ENCODE data around the gene ID4. TPM values are rescaled to one million over a fixed set of nuclear protein-coding genes. Genes with fewer than 3 reads are reported as not detected.
"Not testable (repeated sequence)": the region's sequence is repeated elsewhere in the genome, so short reads cannot be mapped to it uniquely, and the experiment has no call there.

The ID4 gene
- total RNA-seq, 1 donor from 2014 or later: not detected

DNA sequence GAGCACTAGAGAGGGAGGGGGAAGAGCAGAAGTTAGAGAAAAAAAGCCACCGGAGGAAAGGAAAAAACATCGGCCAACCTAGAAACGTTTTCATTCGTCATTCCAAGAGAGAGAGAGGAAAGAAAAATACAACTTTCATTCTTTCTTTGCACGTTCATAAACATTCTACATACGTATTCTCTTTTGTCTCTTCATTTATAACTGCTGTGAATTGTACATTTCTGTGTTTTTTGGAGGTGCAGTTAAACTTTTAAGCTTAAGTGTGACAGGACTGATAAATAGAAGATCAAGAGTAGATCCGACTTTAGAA, 2.0 kb downstream of the ID4 start:
- no peaks in the 10 kb centered on the region for H3K9me3 Mint-ChIP-seq
- intact Hi-C loops (cut with micrococcal nuclease): no loop called here
- peaks cover 54% of the 10 kb centered on the region for H3K27me3 Mint-ChIP-seq
- no peaks in the 10 kb centered on the region for H3K4me1 Mint-ChIP-seq
- peaks cover 2% of the 10 kb centered on the region for H3K36me3 Mint-ChIP-seq (ENCODE audit: low read depth)
- no peak overlapping the region for H3K4me3 Mint-ChIP-seq
- no peak for DNase-seq
- H3K27ac Mint-ChIP-seq: no peak overlapping the region

DNA sequence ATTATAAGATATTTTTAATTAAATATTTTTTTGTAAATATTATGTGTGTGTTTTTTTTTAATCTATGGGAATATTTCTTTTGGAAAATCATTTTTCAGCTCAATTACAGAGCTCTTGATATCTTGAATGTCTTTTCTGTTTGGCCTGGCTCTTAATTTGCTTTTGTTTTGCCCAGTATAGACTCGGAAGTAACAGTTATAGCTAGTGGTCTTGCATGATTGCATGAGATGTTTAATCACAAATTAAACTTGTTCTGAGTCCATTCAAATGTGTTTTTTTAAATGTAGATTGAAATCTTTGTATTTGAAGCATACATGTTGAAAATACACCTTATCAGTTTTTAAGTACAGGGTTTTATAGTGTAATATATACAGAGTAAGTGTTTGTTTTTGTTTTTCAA, 2.6 kb downstream of the ID4 start:
- H3K36me3 Mint-ChIP-seq (ENCODE audit: low read depth): peaks cover 2% of the 10 kb centered on the region
- H3K4me3 Mint-ChIP-seq: no peak overlapping the region
- H3K9me3 Mint-ChIP-seq: no peaks in the 10 kb centered on the region
- no peaks in the 10 kb centered on the region for H3K4me1 Mint-ChIP-seq
- H3K27me3 Mint-ChIP-seq: peaks cover 52% of the 10 kb centered on the region
- H3K27ac Mint-ChIP-seq: no peak overlapping the region
- no peak for DNase-seq
- intact Hi-C loops (cut with micrococcal nuclease): no loop called here

DNA sequence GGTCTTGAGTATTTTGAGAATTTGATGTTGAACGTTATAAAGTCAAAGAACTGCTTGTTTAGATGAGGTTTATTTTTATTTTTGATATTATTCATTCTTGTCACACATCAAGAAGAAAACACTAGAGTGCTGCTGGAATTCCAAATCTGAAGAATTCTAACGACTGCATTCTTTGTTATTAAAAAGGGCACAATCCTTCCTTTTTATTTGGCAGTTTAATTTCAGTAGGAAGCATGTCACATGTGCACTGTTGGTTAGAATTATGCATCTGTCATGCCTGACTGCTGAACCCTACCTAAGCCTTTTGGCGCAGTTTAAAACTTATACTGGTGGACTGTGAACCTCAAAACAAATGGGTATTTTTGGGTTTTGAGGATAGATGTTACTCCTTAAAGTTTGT, 4.0 kb downstream of the ID4 start:
- DNase-seq: no peak
- Mint-ChIP-seq H3K4me1 (no peaks in the 10 kb centered on the region), H3K9me3 (no peaks in the 10 kb centered on the region), H3K4me3 (no peak overlapping the region), H3K27ac (no peak overlapping the region), H3K27me3 (peaks cover 40% of the 10 kb centered on the region), H3K36me3 (ENCODE audit: low read depth) (peaks cover 2% of the 10 kb centered on the region)
- intact Hi-C loops (cut with micrococcal nuclease): no loop called here

DNA sequence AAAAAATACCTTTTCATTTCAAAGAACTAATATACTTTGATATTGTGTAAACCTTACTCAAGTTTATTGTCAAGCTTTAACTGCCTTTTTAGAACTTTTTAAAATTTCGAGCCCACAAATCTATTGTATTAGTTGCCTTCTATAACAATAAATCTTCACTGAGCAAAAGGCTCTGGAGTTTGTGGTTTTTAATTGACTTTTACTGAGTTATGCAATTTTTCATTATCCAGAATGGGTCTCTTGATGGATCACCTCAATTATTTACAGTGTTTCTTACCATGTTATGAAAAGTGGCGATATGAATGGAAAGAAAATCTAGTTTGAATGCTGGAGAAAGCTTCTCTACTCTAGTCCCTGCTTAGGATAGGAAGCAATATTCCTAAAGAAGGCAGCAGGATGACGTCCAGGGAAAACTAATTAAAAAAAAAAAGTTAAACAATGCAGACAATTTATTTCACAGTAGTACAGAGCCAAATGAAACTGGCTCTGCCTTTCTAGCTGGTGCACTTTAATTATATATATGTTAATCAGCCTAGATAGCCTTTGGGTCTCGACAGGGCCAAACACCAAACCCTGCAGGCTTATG, 5.0 kb downstream of the ID4 start:
- intact Hi-C loops (cut with micrococcal nuclease): no loop called here
- H3K4me1 Mint-ChIP-seq: no peaks in the 10 kb centered on the region
- H3K4me3 Mint-ChIP-seq: no peak overlapping the region
- H3K27ac Mint-ChIP-seq: no peak overlapping the region
- H3K9me3 Mint-ChIP-seq: no peaks in the 10 kb centered on the region
- peaks cover 2% of the 10 kb centered on the region for H3K36me3 Mint-ChIP-seq (ENCODE audit: low read depth)
- no peak for DNase-seq
- H3K27me3 Mint-ChIP-seq: peaks cover 35% of the 10 kb centered on the region

DNA sequence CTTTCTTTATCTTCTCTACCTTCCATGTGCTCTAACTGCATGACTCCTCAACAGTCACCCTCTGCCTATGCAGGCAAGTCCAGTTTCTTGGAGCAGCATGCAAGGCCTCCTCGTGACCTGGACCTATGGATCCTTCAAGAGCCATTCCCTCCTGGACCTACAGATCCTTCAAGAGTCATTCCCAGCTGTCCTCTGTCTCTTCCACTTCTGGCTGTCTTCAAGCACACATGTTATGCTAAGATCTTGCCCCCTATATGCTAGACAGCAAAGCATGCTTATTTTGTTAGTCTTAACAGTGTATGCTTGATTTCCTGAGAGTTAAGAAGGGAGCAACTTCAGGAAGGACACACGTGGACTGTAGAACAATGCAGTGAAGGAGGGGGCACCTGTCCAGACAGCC, 7.5 kb downstream of the ID4 start:
- intact Hi-C loops (cut with micrococcal nuclease): no loop called here

DNA sequence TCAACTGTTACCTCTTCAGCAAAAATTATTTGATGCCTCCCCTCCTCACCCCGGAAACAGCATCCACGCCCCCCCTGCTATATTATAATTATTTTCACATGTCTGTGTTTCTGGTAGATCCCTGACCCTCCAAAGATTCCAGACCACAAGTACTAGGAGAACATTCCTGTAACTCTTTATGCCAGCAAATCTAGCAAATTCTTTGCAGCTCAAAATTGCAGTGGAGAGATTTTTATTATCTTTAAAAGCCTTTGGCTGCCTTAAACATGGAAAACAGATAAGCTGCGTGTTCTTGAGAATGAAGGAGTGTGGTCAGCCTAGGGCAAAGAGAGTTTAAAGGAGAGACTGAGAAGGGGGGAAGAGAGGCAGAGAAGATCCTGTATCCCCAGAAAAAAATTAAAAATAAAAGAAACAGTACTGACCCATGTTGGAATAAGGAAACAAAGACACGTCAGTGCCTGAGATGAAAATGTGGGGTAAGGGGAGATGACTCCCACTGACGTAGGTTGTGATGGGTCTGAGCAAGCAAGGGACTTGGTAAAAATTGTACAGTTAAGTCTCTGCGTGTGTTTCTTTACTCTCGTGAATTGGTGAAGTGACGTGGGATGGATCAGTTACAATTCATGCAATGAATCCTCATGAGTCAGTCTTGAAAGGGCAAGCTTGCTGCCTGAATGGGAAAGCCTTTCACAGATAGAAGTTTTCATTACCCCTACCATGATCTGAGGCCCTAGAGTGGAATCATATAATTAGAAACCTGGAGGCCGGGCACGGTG, 8.3 kb downstream of the ID4 start:
- no peaks in the 10 kb centered on the region for H3K4me1 Mint-ChIP-seq
- H3K27me3 Mint-ChIP-seq: peaks cover 16% of the 10 kb centered on the region
- intact Hi-C loops (cut with micrococcal nuclease): no loop called here
- no peaks in the 10 kb centered on the region for H3K36me3 Mint-ChIP-seq (ENCODE audit: low read depth)
- H3K27ac Mint-ChIP-seq: no peak overlapping the region
- no peak overlapping the region for H3K4me3 Mint-ChIP-seq
- H3K9me3 Mint-ChIP-seq: no peaks in the 10 kb centered on the region
- DNase-seq: no peak

More for the DNA sequence above, 7.5 kb downstream of the ID4 start:
- no peaks in the 10 kb centered on the region for H3K4me1 Mint-ChIP-seq
- no peak for DNase-seq
- no peak overlapping the region for H3K27ac Mint-ChIP-seq
- H3K4me3 Mint-ChIP-seq: no peak overlapping the region
- peaks cover 23% of the 10 kb centered on the region for H3K27me3 Mint-ChIP-seq
- no peaks in the 10 kb centered on the region for H3K36me3 Mint-ChIP-seq (ENCODE audit: low read depth)
- no peaks in the 10 kb centered on the region for H3K9me3 Mint-ChIP-seq

DNA sequence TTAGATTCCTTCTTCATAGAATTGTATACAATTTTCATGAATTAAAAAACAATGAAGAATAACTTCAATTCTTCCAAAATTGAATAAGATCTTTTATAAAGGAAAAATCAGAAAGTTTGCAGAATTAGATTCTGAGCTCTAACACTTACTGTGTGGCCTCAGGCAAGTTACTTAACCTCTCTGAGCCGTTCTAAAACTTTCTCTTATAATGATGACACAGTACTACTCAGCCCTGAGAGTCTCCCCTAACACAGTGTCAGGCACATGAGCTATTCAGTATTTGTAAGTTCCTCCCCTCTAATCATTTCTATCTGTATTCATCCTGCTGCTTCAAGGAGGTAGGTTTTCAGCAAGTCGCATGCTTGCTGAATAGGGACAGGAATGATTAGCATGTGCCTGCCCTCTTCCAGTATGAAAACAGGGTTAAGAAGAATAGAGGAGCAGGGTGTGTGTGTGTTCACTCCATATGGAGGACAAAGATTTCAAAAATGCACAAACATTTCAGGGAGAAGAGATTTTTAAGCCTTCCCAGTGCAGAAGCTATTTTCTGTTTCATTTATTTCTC, 11.4 kb downstream of the ID4 start:
- intact Hi-C loops (cut with micrococcal nuclease): no loop called here
- H3K36me3 Mint-ChIP-seq (ENCODE audit: low read depth): no peaks in the 10 kb centered on the region
- H3K27me3 Mint-ChIP-seq: peaks cover 6% of the 10 kb centered on the region
- H3K27ac Mint-ChIP-seq: no peak overlapping the region
- H3K4me3 Mint-ChIP-seq: no peak overlapping the region
- DNase-seq: no peak
- H3K4me1 Mint-ChIP-seq: no peaks in the 10 kb centered on the region
- no peaks in the 10 kb centered on the region for H3K9me3 Mint-ChIP-seq

DNA sequence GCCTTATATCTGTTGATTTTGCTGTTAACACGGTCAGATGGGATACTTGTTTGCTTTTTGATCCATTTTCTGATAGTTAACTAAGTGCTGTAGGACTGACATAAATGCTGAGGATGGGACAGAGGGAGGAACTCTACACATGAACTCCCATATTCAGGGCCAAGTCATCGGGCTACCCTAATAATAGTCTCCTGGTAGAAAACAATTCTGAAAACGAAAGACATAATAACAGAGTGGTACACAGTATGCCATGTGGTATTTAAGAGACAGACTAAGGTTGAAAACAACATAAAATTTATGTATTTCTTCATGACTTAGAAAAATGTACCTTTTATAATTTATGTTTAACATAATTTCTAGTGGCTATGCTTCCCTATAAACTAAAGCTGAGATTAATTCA, 12.0 kb downstream of the ID4 start:
- H3K9me3 Mint-ChIP-seq: no peaks in the 10 kb centered on the region
- no peak overlapping the region for H3K27ac Mint-ChIP-seq
- intact Hi-C loops (cut with micrococcal nuclease): no loop called here

DNA sequence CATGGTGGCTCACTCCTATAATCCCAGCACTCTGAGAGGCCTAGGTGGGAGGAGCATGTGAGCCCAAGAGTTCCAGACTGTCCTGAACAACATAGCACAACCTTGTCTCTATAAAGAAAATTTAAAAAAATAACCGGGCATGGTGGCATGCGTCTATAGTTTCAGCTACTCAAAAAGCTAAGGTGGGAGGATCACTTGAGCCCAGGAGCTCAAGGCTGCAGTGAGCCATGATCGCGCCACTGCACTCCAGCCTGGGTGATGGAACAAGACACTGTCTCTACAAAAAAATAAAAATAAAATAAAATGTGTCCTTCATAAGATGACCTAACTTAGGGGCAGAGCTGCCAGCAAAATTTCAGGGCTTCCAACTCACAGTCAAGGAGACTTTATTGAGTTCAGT, 12.6 kb downstream of the ID4 start:
- Mint-ChIP-seq H3K36me3 (ENCODE audit: low read depth) (no peaks in the 10 kb centered on the region), H3K27ac (no peak overlapping the region), H3K27me3 (no peaks in the 10 kb centered on the region), H3K4me1 (no peaks in the 10 kb centered on the region), H3K9me3 (no peaks in the 10 kb centered on the region), H3K4me3 (no peak overlapping the region)
- intact Hi-C loops (cut with micrococcal nuclease): no loop called here
- DNase-seq: no peak

More for the DNA sequence above, 12.0 kb downstream of the ID4 start:
- no peak overlapping the region for H3K4me3 Mint-ChIP-seq
- H3K4me1 Mint-ChIP-seq: no peaks in the 10 kb centered on the region
- no peak for DNase-seq
- peaks cover 4% of the 10 kb centered on the region for H3K27me3 Mint-ChIP-seq
- H3K36me3 Mint-ChIP-seq (ENCODE audit: low read depth): no peaks in the 10 kb centered on the region

DNA sequence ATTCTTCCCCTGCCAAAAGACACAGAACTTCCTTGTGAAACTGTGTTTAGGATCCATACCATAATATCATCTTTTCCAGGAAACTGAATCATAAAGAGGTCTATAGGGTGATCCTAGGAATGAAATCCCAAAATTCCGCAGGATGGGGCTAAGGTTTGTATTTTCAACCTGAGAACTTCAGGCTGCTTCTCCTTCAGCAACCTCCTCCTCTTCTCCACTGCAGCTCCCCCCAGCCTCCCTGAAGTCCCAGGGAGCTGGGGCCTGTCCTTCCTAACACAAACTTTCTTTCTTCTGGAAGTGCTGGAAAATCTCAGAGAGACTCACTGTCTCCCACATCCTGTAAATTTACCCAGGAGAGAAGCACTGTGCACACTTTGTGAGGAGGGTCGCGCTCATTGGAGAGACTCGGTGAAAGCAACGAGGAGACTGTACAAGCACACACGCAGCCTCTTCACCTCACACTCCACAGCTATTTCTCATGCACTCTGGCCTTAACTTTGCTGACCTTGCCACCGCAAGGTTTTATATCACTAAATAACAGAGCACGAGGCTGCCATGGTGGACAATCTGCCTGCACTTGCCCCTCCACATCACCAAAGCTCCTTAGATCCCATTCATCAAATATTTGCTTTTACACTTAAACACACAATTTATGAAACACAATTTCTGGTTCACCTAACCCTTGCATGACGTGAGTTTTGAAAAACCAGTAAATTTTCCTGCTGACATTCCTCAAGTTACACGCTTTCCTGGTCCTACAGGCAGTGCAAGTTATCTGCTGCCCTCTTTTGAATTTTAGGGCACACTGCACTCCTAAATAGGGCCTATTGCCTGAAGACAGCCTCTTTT, 14.3 kb downstream of the ID4 start:
- DNase-seq: no peak
- Mint-ChIP-seq H3K9me3 (no peaks in the 10 kb centered on the region), H3K4me1 (no peaks in the 10 kb centered on the region), H3K4me3 (no peak overlapping the region), H3K36me3 (ENCODE audit: low read depth) (no peaks in the 10 kb centered on the region), H3K27ac (no peak overlapping the region), H3K27me3 (no peaks in the 10 kb centered on the region)
- intact Hi-C loops (cut with micrococcal nuclease): no loop called here

DNA sequence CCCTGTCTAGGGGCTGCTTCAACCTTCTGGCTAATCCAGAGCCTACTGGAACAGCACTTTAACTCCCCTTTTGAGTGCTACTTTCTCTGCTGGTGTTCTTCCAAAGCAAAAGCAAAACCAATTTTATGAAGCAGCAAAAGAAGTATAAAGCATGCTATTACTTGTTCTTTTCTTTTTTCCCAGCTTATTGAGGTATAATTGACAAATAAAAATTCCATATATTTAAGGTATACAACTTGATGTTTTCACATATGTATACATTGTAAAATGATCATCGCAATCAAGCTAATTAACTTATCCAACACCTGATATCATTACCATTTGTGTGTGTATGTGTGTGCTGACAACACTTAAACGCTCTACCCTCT, 14.9 kb downstream of the ID4 start:
- intact Hi-C loops (cut with micrococcal nuclease): no loop called here
- no peaks in the 10 kb centered on the region for H3K36me3 Mint-ChIP-seq (ENCODE audit: low read depth)

DNA sequence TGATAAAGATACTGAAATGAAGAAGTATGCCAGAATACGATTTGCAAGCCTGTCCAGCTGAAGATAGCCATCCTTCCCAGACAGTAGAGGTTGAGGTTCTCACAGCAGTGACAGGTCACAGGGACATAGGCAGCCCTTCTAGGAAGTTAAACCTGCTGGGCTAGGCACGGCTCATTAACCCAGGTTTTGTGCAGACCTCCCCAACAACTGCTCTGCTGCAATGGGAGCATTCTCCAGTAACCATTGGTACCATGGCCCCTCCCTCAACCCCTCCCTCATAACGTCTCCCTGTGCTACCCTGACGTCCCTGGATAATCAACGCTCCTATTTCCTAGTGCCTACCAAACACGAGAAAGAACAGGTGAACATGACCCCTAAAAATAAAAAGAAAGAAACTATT, 15.8 kb downstream of the ID4 start:
- Mint-ChIP-seq H3K36me3 (ENCODE audit: low read depth) (no peaks in the 10 kb centered on the region), H3K4me3 (no peak overlapping the region), H3K27me3 (no peaks in the 10 kb centered on the region), H3K27ac (no peak overlapping the region), H3K9me3 (no peaks in the 10 kb centered on the region), H3K4me1 (no peaks in the 10 kb centered on the region)
- DNase-seq: no peak
- intact Hi-C loops (cut with micrococcal nuclease): no loop called here

More for the DNA sequence above, 14.9 kb downstream of the ID4 start:
- Mint-ChIP-seq H3K27me3 (no peaks in the 10 kb centered on the region), H3K9me3 (no peaks in the 10 kb centered on the region), H3K4me3 (no peak overlapping the region), H3K27ac (no peak overlapping the region), H3K4me1 (no peaks in the 10 kb centered on the region)
- no peak for DNase-seq

DNA sequence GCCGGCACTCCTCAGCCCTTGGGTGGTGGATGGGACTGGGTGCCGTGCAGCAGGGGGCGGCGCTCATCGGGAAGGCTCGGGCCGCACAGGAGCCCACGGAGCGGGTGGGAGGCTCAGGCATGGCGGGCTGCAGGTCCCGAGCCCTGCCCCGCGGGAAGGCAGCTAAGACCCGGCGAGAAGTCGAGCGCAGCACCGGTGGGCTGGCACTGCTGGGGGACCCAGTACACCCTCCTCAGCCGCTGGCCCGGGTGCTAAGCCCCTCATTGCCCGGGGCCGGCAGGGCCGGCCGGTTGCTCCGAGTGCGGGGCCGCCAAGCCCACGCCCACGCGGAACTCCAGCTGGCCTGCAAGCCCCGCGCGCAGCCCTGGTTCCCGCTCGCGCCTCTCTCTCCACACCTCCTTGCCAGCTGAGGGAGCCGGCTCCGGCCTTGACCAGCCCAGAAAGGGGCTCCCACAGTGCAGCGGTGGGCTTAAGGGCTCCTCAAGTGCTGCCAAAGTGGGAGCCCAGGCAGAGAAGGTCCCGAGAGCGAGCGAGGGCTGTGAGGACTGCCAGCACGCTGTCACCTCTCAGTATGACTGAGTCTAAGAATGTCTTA, 17.3 kb downstream of the ID4 start:
- H3K4me3 Mint-ChIP-seq; H3K36me3 Mint-ChIP-seq (ENCODE audit: low read depth); H3K9me3 Mint-ChIP-seq: not testable (repeated sequence)

DNA sequence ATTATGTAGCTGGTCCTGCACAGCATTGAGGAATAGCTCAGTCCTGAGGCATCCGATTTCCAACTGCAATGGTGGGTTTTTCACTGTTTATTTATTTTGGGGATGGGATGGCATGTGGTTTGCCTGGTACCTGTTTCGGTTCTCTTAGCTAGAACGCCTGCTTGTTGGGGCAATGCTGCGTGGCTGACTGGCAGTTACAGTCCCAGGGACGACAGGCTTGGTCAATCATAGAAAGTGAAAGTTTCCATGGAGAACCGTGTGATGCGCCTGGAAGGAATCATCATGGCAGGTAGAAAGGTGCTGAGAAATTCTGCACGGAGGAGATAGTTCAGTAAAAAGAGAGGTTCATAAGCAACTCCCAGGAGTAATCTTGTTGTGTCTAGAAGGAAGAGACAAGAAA, 18.4 kb downstream of the ID4 start:
- DNase-seq: no peak
- Mint-ChIP-seq H3K36me3 (ENCODE audit: low read depth) (no peaks in the 10 kb centered on the region), H3K27me3 (no peaks in the 10 kb centered on the region), H3K4me1 (no peaks in the 10 kb centered on the region), H3K9me3 (no peaks in the 10 kb centered on the region), H3K27ac (no peak overlapping the region), H3K4me3 (no peak overlapping the region)
- intact Hi-C loops (cut with micrococcal nuclease): no loop called here

More for the DNA sequence above, 17.3 kb downstream of the ID4 start:
- intact Hi-C loops (cut with micrococcal nuclease); H3K4me1 Mint-ChIP-seq; H3K27ac Mint-ChIP-seq; DNase-seq; H3K27me3 Mint-ChIP-seq: not testable (repeated sequence)
